Embryonic facial prominence (tissue), 1 donor: ENCODE data around the gene RTN1.
A peak's percentile ranks its signal among the peaks of the same experiment; 100 is the strongest.
"Not testable (repeated sequence)": the region's sequence is repeated elsewhere in the genome, so short reads cannot be mapped to it uniquely, and the experiment has no call there.

Experiments used
- DNase-seq: peaks from one replicate; pipeline ENCODE4 v3.0.0-alpha.2; 2016; ENCODE audit errors: extremely low spot score

RTN1 gene

DNA sequence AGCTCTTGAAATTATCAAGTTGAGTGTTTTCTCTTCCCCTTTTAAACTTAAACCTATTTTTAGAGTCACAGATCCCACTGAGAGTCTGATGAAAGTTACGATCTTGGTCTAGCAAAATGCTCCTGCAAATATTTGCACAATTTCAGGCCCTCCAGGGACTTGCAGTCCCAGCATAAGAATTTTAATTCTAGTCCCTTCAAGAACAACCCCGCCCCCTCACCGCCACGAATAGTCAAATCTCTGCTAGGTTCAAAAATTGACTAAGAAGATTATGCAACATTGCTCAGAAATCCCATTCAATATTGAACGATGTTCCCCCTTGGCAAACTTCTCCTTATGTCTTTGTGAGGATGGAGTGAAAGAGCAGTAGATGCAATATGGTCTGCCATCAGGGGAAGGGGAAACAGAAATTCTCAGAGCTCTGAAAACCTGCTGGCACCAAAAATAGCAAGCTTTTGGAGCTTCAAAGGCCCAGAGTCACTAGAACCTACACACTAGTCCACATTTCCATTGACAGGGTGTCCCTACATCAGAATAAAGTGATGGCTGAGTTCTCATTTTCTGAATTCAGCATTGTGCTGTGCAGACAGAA lies 166.4 kb downstream of the RTN1 start:
- no peak for DNase-seq

DNA sequence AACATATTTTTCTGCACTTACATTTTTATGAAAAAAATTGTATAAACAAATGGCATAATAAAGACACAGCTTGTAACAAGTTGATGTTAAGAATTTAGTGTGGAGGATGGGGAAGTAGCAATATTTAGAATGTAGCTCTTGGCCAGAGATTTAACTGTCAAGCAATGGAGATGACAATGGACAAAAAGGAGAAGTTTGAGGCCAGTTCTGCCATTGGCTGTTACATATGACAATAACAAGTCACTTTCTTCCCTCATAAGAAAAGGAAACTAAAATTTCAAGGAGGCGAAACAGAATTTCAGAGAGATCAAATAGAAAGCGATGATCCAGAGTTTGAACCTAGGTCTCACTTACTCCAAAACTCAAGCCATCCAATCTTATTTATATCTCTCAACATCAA lies 171.1 kb downstream of the RTN1 start:
- no peak for DNase-seq

- DNase-seq, result no peak
These were observed 171.8 kb downstream of the RTN1 start for GRCh38 chr14:59698793-59699192.

GRCh38 chr14:59695198-59695597 lies 175.4 kb downstream of the RTN1 start:
- DNase-seq, result no peak

- DNase-seq, result no peak
These were observed 179.3 kb downstream of the RTN1 start for GRCh38 chr14:59691266-59691665.

GRCh38 chr14:59690426-59690825 lies 180.2 kb downstream of the RTN1 start:
- no peak for DNase-seq

DNA sequence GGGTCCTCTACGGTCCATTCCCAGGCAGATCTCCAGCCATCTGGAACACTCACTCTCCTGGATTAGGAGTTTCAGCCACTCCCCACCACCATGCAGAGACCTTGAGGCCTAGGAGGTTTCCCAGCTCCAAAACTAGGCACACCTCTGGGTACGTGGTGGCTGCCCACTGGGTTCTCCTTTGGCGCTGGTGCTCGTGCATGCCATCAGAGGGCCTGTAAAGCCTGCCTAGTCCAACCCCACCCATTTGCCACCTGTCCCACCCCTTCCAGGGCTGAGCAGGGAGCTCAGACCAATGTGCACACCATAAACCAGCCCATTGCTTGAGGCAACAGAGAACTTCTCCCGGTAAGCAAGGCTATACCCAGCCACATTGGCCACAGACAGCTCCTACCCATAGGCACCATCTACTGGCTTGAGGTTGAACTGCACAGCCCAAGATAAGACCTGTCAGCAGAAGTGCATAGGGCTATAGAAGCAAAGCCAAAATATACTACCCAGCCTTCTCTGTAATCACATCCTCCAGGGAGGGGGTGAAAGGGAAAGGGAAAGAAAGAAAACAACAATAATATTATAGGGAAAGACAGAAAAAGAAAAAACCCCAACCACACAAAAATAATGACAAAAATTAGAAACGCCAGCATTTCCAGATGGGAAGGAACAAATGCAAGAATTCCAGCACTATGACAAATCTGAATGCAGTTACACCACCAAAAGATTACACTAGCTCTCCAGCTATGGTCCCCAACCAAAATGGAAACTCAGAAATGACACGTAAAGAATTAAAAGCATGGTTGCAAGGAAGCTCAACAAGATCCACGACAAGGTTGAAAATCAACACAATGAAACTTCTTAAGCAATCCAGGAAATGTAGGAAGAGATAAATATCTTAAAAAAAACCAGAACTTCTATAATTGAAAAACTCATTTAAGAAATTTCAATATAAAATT lies 182.1 kb downstream of the RTN1 start:
- DNase-seq, result no peak

- DNase-seq, result no peak
These were observed 182.9 kb downstream of the RTN1 start for GRCh38 chr14:59687663-59688062.

DNA sequence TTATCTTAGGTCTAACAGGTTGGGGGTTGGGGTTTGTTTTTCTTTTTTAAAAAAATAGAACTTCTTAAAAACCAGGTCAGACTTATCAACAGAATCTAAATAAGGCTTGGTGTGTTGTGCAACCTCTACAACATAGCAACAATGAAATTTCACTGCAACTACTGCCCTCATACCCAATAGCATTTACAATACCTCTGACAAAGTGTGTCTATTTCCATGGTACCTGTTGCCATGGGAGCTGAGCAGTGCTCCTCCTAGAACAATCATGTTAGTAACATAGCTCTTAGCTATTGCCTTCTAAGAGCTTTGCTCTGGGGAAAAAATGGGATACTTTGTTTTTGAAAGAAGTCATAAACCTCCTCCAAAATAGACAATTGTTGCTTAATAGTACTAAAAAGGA lies 190.7 kb downstream of the RTN1 start:
- DNase-seq, result no peak

- no peak for DNase-seq
These were observed 192.2 kb downstream of the RTN1 start for GRCh38 chr14:59678352-59678751.

- DNase-seq, result no peak
These were observed 192.8 kb downstream of the RTN1 start for GRCh38 chr14:59677771-59678231.

- peak; percentile 1 for DNase-seq
These were observed 195.2 kb downstream of the RTN1 start for GRCh38 chr14:59675394-59675793.

- no peak for DNase-seq
These were observed 205.8 kb downstream of the RTN1 start for GRCh38 chr14:59664741-59665140.

DNA sequence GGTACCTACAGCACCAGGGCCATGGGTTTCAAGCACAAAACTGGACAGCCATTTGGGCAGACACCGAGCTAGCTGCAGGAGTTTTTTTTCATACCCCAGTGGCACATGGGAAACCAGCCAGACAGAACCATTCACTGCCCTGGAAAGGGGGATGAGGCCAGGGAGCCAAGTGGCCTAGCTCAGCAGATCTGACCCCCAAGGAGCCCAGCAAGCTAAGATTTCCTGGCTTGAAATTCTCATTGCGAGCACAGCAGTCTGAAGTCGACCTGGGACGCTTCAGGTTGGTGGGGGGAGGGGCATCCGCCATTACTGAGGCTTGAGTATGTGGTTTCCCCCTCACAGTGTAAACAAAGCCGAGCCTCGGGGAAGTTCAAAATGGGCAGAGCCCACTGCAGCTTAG lies 212.8 kb downstream of the RTN1 start:
- DNase-seq, result no peak

DNA sequence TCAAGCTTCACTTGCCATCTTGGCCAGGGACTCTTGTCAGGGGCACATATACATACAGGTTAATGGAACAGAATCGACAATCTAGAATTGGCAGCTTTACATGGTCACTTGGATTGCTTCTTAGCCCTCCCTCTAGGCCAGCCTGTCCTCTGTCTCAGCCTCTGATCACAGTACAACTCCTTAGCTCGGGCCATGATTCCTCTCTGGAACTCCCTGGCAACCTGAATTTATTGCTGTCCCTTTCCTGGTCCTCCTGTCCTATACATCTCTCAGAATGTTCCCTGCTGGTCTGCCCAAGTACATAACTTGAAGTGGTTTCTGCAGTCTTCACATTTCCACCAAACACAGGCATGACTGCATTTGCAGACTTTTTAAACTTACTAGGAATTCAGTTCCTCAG lies 214.1 kb downstream of the RTN1 start:
- DNase-seq, result no peak

GRCh38 chr14:59654131-59654530 lies 216.4 kb downstream of the RTN1 start:
- DNase-seq, result not testable (repeated sequence)

- not testable (repeated sequence) for DNase-seq
These were observed 223.7 kb downstream of the RTN1 start for GRCh38 chr14:59646832-59647231.

DNA sequence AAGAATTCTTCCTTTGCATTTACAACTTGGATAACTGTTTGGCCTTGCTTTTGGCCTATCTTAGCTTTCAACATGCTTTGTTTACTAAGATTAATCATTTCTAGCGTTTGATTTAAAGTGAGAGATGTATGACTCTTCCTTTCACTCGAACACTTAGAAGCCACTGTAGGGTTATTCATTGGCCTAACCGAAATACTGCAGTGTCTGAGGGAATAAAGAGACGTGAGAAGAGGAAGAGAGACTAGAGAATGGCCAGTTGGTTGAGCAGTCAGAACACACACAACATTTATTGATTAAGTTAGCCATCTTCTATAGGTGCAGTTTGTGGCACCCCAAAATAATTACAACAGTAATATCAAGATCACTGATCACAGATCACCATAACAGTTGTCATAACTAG lies 231.7 kb downstream of the RTN1 start:
- no peak for DNase-seq

GRCh38 chr14:59634617-59635016 lies 236.0 kb downstream of the RTN1 start:
- no peak for DNase-seq

GRCh38 chr14:59633486-59633885 lies 237.1 kb downstream of the RTN1 start:
- no peak for DNase-seq

GRCh38 chr14:59632381-59632780 lies 238.2 kb downstream of the RTN1 start:
- DNase-seq, result no peak

- DNase-seq, result no peak
These were observed 239.3 kb downstream of the RTN1 start for GRCh38 chr14:59631237-59631636.

- DNase-seq, result no peak
These were observed 240.2 kb downstream of the RTN1 start for GRCh38 chr14:59630288-59630963.
